Liver (tissue), 9 donors: ENCODE data around the gene PRDM5. TPM values are rescaled to one million over a fixed set of nuclear protein-coding genes. Genes with fewer than 3 reads are reported as not detected.

Experiments used
- DNase-seq: peaks from one replicate; pipeline ENCODE4 v3.0.0-alpha.2; 2017; ENCODE audit warnings: low spot score
- H3K27ac ChIP-seq, 2 donors: one replicate each; pipeline ENCODE4 v1.7.0; 2013; ENCODE audit warnings: inconsistent platforms in 2 of 2, low read length in 2 of 2, control low read depth in 1 of 2, low read depth in 1 of 2, mild to moderate bottlenecking in 1 of 2
- H3K27me3 ChIP-seq, 4 donors: one replicate each; pipeline versions ENCODE4 v1.6.1 to v1.7.0; 2013; ENCODE audit warnings: low read length in 3 of 4, inconsistent platforms in 1 of 4, mild to moderate bottlenecking in 1 of 4, moderate library complexity in 1 of 4; ENCODE audit not compliant: control insufficient read depth in 4 of 4, insufficient read depth in 4 of 4
- H3K36me3 ChIP-seq, 4 donors: one replicate each; pipeline versions ENCODE4 v1.6.1 to v1.7.0; 2013; ENCODE audit warnings: low read length in 3 of 4, mild to moderate bottlenecking in 3 of 4, low read depth in 1 of 4, moderate library complexity in 1 of 4; ENCODE audit not compliant: control insufficient read depth in 4 of 4, insufficient read depth in 3 of 4
- H3K4me1 ChIP-seq, 4 donors: one replicate each; pipeline versions ENCODE4 v1.6.1 to v1.7.0; 2013; ENCODE audit warnings: low read length in 3 of 4, mild to moderate bottlenecking in 3 of 4, moderate library complexity in 1 of 4; ENCODE audit not compliant: control insufficient read depth in 4 of 4, insufficient read depth in 4 of 4
- H3K4me3 ChIP-seq, 3 donors: one replicate each; pipeline versions ENCODE4 v1.6.1 to v1.7.0; 2013; ENCODE audit warnings: low read length in 3 of 3, control low read depth in 1 of 3, low read depth in 1 of 3, mild to moderate bottlenecking in 1 of 3
- H3K9ac ChIP-seq, 2 donors: one replicate each; pipeline ENCODE4 v1.7.0; 2013; ENCODE audit warnings: low read length in 2 of 2, mild to moderate bottlenecking in 2 of 2, moderate library complexity in 2 of 2, control low read depth in 1 of 2, low read depth in 1 of 2
- H3K9me3 ChIP-seq, 4 donors: one replicate each; pipeline versions ENCODE4 v1.6.1 to v1.7.0; 2013; ENCODE audit warnings: low read length in 3 of 4; ENCODE audit not compliant: control insufficient read depth in 4 of 4
- ATF3 ChIP-seq: IDR thresholded peaks from 2 replicates; pipeline ENCODE4 v1.6.1; 2016; ENCODE audit warnings: antibody characterized with exemption
- EGR1 ChIP-seq, 2 donors: IDR thresholded peaks; 2 replicates each; pipeline ENCODE4 v1.6.1; 2016 to 2018; ENCODE audit warnings: antibody characterized with exemption in 2 of 2, low read depth in 2 of 2
- FOXA1 ChIP-seq: IDR thresholded peaks from 2 replicates; pipeline ENCODE4 v1.6.1; 2016; ENCODE audit warnings: antibody characterized with exemption
- JUND ChIP-seq, 2 donors: IDR thresholded peaks; 2 replicates each; pipeline ENCODE4 v1.6.1; 2016; ENCODE audit warnings: antibody characterized with exemption in 2 of 2
- RAD21 ChIP-seq, 2 donors: IDR thresholded peaks; 2 replicates each; pipeline ENCODE4 v1.6.1; 2016; ENCODE audit warnings: antibody characterized with exemption in 2 of 2, mild to moderate bottlenecking in 2 of 2
- REST ChIP-seq: IDR thresholded peaks from 2 replicates; pipeline ENCODE4 v1.6.1; 2016; ENCODE audit warnings: antibody characterized with exemption, mild to moderate bottlenecking
- SP1 ChIP-seq: IDR thresholded peaks from 2 replicates; pipeline ENCODE4 v1.6.1; 2018; ENCODE audit warnings: antibody characterized with exemption, mild to moderate bottlenecking
- TAF1 ChIP-seq: conservative IDR thresholded peaks from 2 replicates; pipeline ENCODE4 v1.6.1; 2016; ENCODE audit warnings: antibody characterized with exemption, mild to moderate bottlenecking
- WGBS: extraction: QIAGEN DNeasy Blood & Tissue Kit; methylation state at CpG from one replicate; pipeline ENCODE4 v1.1.7; 2013; 5-methylcytosine and 5-hydroxymethylcytosine counted together
- polyA plus RNA-seq, 2 donors: library from polyadenylated mRNA; stranded (reverse) in 1 of 2; unstranded in 1 of 2; fragments of 200-250 nt in 1 of 2; fragments of >200 nt in 1 of 2; fragmentation: Nextera tagmentation in 1 of 2; extraction: Ambion mirVana in 1 of 2; gene quantifications; one replicate each; pipeline versions ENCODE4 v1.2.1 to v1.2.3, GENCODE V29; 2013 to 2015
- total RNA-seq, 2 donors: library from RNA; depleted of rRNA; stranded (reverse); fragments of >200 nt; gene quantifications; one replicate each; pipeline ENCODE4 v1.2.3, GENCODE V29; 2014
- TF ChIP-seq, protein P1 (sequence below): fragments of 150-350 bp; IDR thresholded peaks from 2 replicates; pipeline ENCODE4 v1.5.1; 2017; ENCODE audit warnings: improper control_type of control experiment, low read depth, low read length; ENCODE audit not compliant: missing input control
- donor health status: healthy.
- donor health status: healthy.
- donor health status: healthy.
- donor health status: healthy.
- donor health status: healthy.

PRDM5 gene
- total and polyA plus RNA-seq, 4 donors = 0.17 to 4.0 (median 1.1) TPM

GRCh38 chr4:120839974-120840751 lies 82.4 kb downstream of the PRDM5 start:
- Histone ChIP-seq H3K9me3 (no peaks in the 10 kb centered on the region), H3K27ac (no peak overlapping the region), H3K36me3 (no peaks in the 10 kb centered on the region), H3K4me1 (no peaks in the 10 kb centered on the region), H3K9ac (no peak overlapping the region), H3K4me3 (no peak overlapping the region), H3K27me3 (no peaks in the 10 kb centered on the region)
- 96% methylated on average over 18 of the region's 18 CpGs for WGBS
- no peak for DNase-seq
- TF ChIP-seq FOXA1 (no peak), REST (no peak), JUND (IDR thresholded peaks at IDR 0.05) (no peak), EGR1 (IDR thresholded peaks at IDR 0.05; ENCODE audit: low read depth in 2 of 2) (no peak), ATF3 (no peak)

GRCh38 chr4:120839334-120839973 lies 83.1 kb downstream of the PRDM5 start:
- 94% methylated on average over 8 of the region's 8 CpGs for WGBS

DNA sequence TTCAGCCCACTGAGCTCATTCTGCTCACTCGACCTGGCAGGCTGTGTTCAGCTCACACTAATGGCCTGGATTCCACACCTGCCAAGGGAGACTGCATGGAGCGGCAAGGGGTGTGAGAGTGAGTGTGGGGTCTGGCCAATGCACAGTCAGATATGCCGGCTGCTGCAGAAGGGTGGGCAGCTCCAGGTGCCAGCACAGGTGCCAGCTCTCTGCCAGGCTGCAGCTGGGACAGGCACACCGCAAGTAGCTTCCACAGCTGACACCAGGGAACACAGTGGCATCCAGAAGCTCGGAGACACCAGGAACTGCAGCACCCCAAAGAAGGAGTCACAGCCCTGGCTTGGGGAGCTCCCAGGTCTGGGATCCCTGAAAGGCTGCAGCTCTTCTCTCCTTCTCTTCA lies 83.7 kb downstream of the PRDM5 start:
- Histone ChIP-seq H3K4me1 (no peaks in the 10 kb centered on the region), H3K4me3 (no peak overlapping the region), H3K9ac (no peak overlapping the region), H3K27ac (no peak overlapping the region), H3K27me3 (no peaks in the 10 kb centered on the region), H3K36me3 (no peaks in the 10 kb centered on the region), H3K9me3 (peaks cover 0 to 7% (median under 1%) of the 10 kb centered on the region in 4 donors)
- 92% methylated on average over 5 of the region's 5 CpGs for WGBS
- TF ChIP-seq RAD21 (IDR thresholded peaks at IDR 0.05) (no peak), TAF1 (no peak)
- TF ChIP-seq, protein P1, sequence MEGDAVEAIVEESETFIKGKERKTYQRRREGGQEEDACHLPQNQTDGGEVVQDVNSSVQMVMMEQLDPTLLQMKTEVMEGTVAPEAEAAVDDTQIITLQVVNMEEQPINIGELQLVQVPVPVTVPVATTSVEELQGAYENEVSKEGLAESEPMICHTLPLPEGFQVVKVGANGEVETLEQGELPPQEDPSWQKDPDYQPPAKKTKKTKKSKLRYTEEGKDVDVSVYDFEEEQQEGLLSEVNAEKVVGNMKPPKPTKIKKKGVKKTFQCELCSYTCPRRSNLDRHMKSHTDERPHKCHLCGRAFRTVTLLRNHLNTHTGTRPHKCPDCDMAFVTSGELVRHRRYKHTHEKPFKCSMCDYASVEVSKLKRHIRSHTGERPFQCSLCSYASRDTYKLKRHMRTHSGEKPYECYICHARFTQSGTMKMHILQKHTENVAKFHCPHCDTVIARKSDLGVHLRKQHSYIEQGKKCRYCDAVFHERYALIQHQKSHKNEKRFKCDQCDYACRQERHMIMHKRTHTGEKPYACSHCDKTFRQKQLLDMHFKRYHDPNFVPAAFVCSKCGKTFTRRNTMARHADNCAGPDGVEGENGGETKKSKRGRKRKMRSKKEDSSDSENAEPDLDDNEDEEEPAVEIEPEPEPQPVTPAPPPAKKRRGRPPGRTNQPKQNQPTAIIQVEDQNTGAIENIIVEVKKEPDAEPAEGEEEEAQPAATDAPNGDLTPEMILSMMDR = no peak
- DNase-seq = no peak

More at GRCh38 chr4:120839334-120839973, 83.1 kb downstream of the PRDM5 start:
- Histone ChIP-seq H3K4me3 (no peak overlapping the region), H3K27ac (no peak overlapping the region), H3K36me3 (no peaks in the 10 kb centered on the region), H3K27me3 (no peaks in the 10 kb centered on the region), H3K4me1 (no peaks in the 10 kb centered on the region), H3K9ac (no peak overlapping the region), H3K9me3 (peaks cover 0 to 3% (median 0%) of the 10 kb centered on the region in 4 donors)
- TF ChIP-seq ATF3 (no peak), SP1 (no peak)
- no peak for DNase-seq
